Activated naive CD4-positive, alpha-beta T cell treated with anti-CD3 and anti-CD28 coated beads, Interleukin-2, amount 10 ng/mL, durations not matched to agents 7 days and 5 days (primary cell): ENCODE data around the gene C11orf91.
"Not testable (repeated sequence)": the region's sequence is repeated elsewhere in the genome, so short reads cannot be mapped to it uniquely, and the experiment has no call there.

Source experiments
- CTCF ChIA-PET: fragments of 350-600 bp; sonication (Branson Sonifier 250); formaldehyde crosslinking; loops from one replicate; lab custom pipeline; 2021; ENCODE audit warnings: antibody characterized with exemption; lab: Charles Lee
- DNase-seq: peaks from one replicate; pipeline ENCODE4 v3.0.0-alpha.2; 2020
- H3K27ac Mint-ChIP-seq: one replicate; pipeline ENCODE4 v1.8.0; 2021; ENCODE audit warnings: mild to moderate bottlenecking, moderate library complexity, mixed read lengths
- H3K27me3 Mint-ChIP-seq: one replicate; pipeline ENCODE4 v1.8.0; 2021; ENCODE audit warnings: mild to moderate bottlenecking, mixed read lengths
- H3K36me3 Mint-ChIP-seq: one replicate; pipeline ENCODE4 v1.8.0; 2021; ENCODE audit warnings: mixed read lengths
- H3K4me1 Mint-ChIP-seq: one replicate; pipeline ENCODE4 v1.8.0; 2021; ENCODE audit warnings: mixed read lengths
- H3K4me3 Mint-ChIP-seq: one replicate; pipeline ENCODE4 v1.8.0; 2021; ENCODE audit warnings: mild to moderate bottlenecking, moderate library complexity, mixed read lengths
- H3K9me3 Mint-ChIP-seq: one replicate; pipeline ENCODE4 v1.8.0; 2021; ENCODE audit warnings: mixed read lengths

Gene C11orf91

GRCh38 chr11:33730716-33731115, 30.1 kb upstream of the C11orf91 start:
- peaks cover 26% of the 10 kb centered on the region for H3K4me1 Mint-ChIP-seq
- peaks cover 10% of the 10 kb centered on the region for H3K36me3 Mint-ChIP-seq

DNA sequence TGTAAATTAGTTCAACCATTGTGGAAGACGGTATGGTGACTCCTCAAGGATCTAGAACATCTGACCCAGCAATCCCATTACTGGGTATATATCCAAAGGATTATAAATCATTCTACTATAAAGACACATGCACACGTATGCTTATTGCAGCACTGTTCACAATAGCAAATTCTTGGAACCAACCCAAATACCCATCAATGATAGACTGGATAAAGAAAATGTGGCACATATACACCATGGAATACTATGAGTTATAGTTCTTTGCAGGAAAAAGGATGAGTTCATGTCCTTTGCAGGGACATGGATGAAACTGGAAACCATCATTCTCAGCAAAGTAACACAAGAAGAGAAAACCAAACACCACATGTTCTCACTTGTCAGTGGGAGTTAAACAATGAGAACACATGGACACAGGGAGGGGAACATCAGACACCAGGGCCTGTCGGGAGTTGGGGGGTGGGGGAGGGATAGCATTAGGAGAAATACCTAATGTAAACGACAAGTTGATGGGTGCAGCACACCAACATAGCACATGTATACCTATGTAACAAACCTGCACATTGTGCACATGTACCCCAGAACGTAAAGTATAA, 28.5 kb upstream of the C11orf91 start:
- CTCF ChIA-PET, H3K27me3 Mint-ChIP-seq, H3K4me3 Mint-ChIP-seq, H3K27ac Mint-ChIP-seq, H3K9me3 Mint-ChIP-seq, DNase-seq, H3K36me3 Mint-ChIP-seq: not testable (repeated sequence)
- peaks cover 17% of the 10 kb centered on the region for H3K4me1 Mint-ChIP-seq

More at GRCh38 chr11:33730716-33731115, 30.1 kb upstream of the C11orf91 start:
- Mint-ChIP-seq H3K27me3 (no peaks in the 10 kb centered on the region), H3K27ac (no peak overlapping the region), H3K4me3 (no peak overlapping the region), H3K9me3 (no peaks in the 10 kb centered on the region)
- no peak for DNase-seq
- CTCF ChIA-PET, result interaction anchor here (1.1 kb wide), 1 partner anchor 12 kb away, joined by 3 read pairs; no protein-coding TSS in a partner anchor

DNA sequence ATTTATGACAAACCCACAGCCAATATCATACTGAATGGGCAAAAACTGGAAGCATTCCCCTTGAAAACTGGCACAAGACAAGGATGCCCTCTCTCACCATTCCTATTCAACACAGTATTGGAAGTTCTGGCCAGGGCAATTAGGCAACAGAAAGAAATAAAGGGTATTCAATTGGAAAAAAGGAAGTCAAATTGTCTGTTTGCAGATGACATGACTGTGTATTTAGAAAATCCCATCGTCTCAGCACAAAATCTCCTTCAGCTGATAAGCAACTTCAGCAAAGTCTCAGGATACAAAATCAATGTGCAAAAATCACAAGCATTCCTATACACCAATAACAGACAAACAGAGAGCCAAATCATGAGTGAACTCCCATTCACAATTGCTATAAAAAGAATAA, 26.9 kb upstream of the C11orf91 start:
- H3K27ac Mint-ChIP-seq, DNase-seq, H3K4me1 Mint-ChIP-seq, H3K9me3 Mint-ChIP-seq, H3K4me3 Mint-ChIP-seq, H3K36me3 Mint-ChIP-seq, H3K27me3 Mint-ChIP-seq: not testable (repeated sequence)
- CTCF ChIA-PET, result interaction anchor here (1.2 kb wide), 1 partner anchor 20 kb away, joined by 4 read pairs; no protein-coding TSS in a partner anchor

DNA sequence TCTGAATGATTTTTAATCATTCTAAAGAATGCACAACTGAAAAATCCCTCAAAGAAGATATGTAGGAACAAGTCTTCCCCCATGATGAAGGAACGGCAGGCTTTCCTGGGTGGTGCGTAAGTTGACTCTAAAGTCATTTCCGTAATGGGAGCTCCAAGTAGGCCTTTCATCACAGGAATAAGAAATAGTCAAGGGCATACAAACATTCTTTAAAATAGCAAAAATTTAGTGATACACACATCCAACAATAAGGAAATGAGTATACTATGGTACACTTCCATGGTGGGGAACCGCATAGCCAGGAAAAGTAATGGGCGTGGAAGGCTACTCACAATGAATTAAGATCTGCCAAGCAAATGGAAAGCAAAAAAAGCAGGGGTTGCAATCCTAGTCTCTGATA, 24.9 kb upstream of the C11orf91 start:
- Mint-ChIP-seq H3K4me1 (peaks cover 7% of the 10 kb centered on the region), H3K36me3 (peaks cover 5% of the 10 kb centered on the region)

GRCh38 chr11:33724644-33725035, 24.0 kb upstream of the C11orf91 start:
- CTCF ChIA-PET, result interaction anchor here (0.7 kb wide), 1 partner anchor 1632 kb away, joined by 3 read pairs; no protein-coding TSS in a partner anchor
- DNase-seq, result no peak
- peaks cover 5% of the 10 kb centered on the region for H3K36me3 Mint-ChIP-seq
- H3K4me1 Mint-ChIP-seq, result peaks cover 7% of the 10 kb centered on the region
- no peaks in the 10 kb centered on the region for H3K27me3 Mint-ChIP-seq
- H3K27ac Mint-ChIP-seq, result no peak overlapping the region
- H3K4me3 Mint-ChIP-seq, result no peak overlapping the region
- H3K9me3 Mint-ChIP-seq, result no peaks in the 10 kb centered on the region

More for the DNA sequence above, 24.9 kb upstream of the C11orf91 start:
- no peaks in the 10 kb centered on the region for H3K27me3 Mint-ChIP-seq
- CTCF ChIA-PET, result no interaction called here
- no peaks in the 10 kb centered on the region for H3K9me3 Mint-ChIP-seq
- H3K4me3 Mint-ChIP-seq, result no peak overlapping the region
- H3K27ac Mint-ChIP-seq, result no peak overlapping the region
- no peak for DNase-seq

- H3K27ac Mint-ChIP-seq, result no peak overlapping the region
- DNase-seq, result no peak
- H3K27me3 Mint-ChIP-seq, result no peaks in the 10 kb centered on the region
- peaks cover 2% of the 10 kb centered on the region for H3K36me3 Mint-ChIP-seq
- H3K4me1 Mint-ChIP-seq, result peaks cover 7% of the 10 kb centered on the region
- CTCF ChIA-PET, result interaction anchor here (1.4 kb wide), 1 partner anchor 13 kb away, joined by 4 read pairs; the partner anchor contains the start of gene CD59
- H3K9me3 Mint-ChIP-seq, result no peaks in the 10 kb centered on the region
- no peak overlapping the region for H3K4me3 Mint-ChIP-seq
Measured at GRCh38 chr11:33723238-33723881, 22.7 kb upstream of the C11orf91 start.

GRCh38 chr11:33722590-33723234, 22.1 kb upstream of the C11orf91 start:
- DNase-seq, result no peak
- no peaks in the 10 kb centered on the region for H3K27me3 Mint-ChIP-seq
- no peak overlapping the region for H3K4me3 Mint-ChIP-seq
- H3K36me3 Mint-ChIP-seq, result peaks cover 2% of the 10 kb centered on the region
- no peak overlapping the region for H3K27ac Mint-ChIP-seq
- H3K9me3 Mint-ChIP-seq, result no peaks in the 10 kb centered on the region
- peaks cover 7% of the 10 kb centered on the region for H3K4me1 Mint-ChIP-seq
- CTCF ChIA-PET, result interaction anchor here (0.7 to 1.4 kb wide), 2 partner anchors 14 to 33 kb away, joined by 3 to 4 read pairs; partner anchors contain the start of gene CD59

- Mint-ChIP-seq H3K27me3 (no peaks in the 10 kb centered on the region), H3K4me3 (no peak overlapping the region), H3K9me3 (no peaks in the 10 kb centered on the region), H3K27ac (no peak overlapping the region), H3K36me3 (peaks cover 2% of the 10 kb centered on the region), H3K4me1 (peaks cover 7% of the 10 kb centered on the region)
- no peak for DNase-seq
- CTCF ChIA-PET, result interaction anchor here (0.7 to 1.4 kb wide), 2 partner anchors 15 to 34 kb away, joined by 3 to 4 read pairs; partner anchors contain the start of gene CD59
Measured at GRCh38 chr11:33721984-33722383, 21.4 kb upstream of the C11orf91 start.

DNA sequence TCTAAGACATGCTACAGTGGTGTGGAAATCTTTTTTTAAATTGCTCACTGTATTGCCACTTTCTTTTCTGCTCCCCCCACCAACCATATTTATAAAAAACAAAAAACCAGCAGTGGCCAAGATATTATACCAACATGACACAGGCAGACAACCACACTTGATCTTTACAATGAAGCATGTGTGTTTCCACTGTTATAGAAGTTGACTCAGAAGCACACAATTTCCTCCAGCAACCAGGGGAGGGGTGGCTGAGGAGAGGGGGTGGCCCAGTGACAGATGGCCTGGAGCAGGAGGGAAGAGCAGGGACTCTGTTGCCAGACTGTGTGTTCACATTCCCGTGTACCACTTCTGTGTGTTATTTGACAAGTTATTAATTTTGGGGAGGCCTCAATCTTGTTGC, 20.8 kb upstream of the C11orf91 start:
- H3K4me1 Mint-ChIP-seq, result peaks cover 7% of the 10 kb centered on the region
- no peaks in the 10 kb centered on the region for H3K27me3 Mint-ChIP-seq
- H3K9me3 Mint-ChIP-seq, result no peaks in the 10 kb centered on the region
- peaks cover 4% of the 10 kb centered on the region for H3K36me3 Mint-ChIP-seq
- H3K27ac Mint-ChIP-seq, result no peak overlapping the region
- CTCF ChIA-PET, result interaction anchor here (0.8 kb wide), 1 partner anchor 15 kb away, joined by 4 read pairs; the partner anchor contains the start of gene CD59
- DNase-seq, result no peak
- H3K4me3 Mint-ChIP-seq, result no peak overlapping the region

DNA sequence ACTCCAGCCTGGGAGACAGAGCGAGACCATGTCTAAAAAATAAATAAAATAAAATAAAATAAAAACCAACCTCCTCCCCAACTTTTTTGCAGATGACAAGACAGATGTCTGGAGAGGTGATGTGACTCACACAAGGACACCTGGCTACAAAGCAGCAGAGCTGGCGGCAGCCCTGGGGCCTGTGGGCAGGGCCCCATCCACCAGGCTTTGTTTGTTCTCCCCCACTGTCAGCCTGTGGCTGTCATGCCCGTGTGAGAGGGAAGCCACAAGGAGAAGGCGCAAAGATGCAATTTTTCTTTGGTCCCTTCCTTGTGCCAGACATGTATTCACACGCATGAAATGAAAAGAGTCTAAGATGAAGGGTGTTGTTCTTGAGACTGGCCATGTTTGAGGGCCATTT, 19.0 kb upstream of the C11orf91 start:
- Mint-ChIP-seq H3K9me3 (no peaks in the 10 kb centered on the region), H3K27ac (no peak overlapping the region), H3K27me3 (no peaks in the 10 kb centered on the region), H3K36me3 (peaks cover 4% of the 10 kb centered on the region), H3K4me1 (peaks cover 5% of the 10 kb centered on the region), H3K4me3 (no peak overlapping the region)
- CTCF ChIA-PET, result no interaction called here
- DNase-seq, result no peak

GRCh38 chr11:33718440-33718839, 17.8 kb upstream of the C11orf91 start:
- Mint-ChIP-seq H3K4me3 (no peak overlapping the region), H3K27ac (no peak overlapping the region)

GRCh38 chr11:33716243-33716642, 15.6 kb upstream of the C11orf91 start:
- H3K27ac Mint-ChIP-seq, result no peak overlapping the region
- DNase-seq, result no peak
- H3K4me1 Mint-ChIP-seq, result no peaks in the 10 kb centered on the region
- CTCF ChIA-PET, result interaction anchor here (1.0 to 4.1 kb wide), 10 partner anchors 9 to 112 kb away, joined by 3 to 31 read pairs (median 8); partner anchors contain the start of gene C11orf91
- H3K4me3 Mint-ChIP-seq, result no peak overlapping the region
- peaks cover 1% of the 10 kb centered on the region for H3K36me3 Mint-ChIP-seq
- no peaks in the 10 kb centered on the region for H3K9me3 Mint-ChIP-seq
- no peaks in the 10 kb centered on the region for H3K27me3 Mint-ChIP-seq

More at GRCh38 chr11:33718440-33718839, 17.8 kb upstream of the C11orf91 start:
- Mint-ChIP-seq H3K27me3 (no peaks in the 10 kb centered on the region), H3K4me1 (peaks cover 4% of the 10 kb centered on the region), H3K36me3 (peaks cover 4% of the 10 kb centered on the region), H3K9me3 (no peaks in the 10 kb centered on the region)
- CTCF ChIA-PET, result interaction anchor here (3.9 kb wide), 1 partner anchor 16 kb away, joined by 21 read pairs; no protein-coding TSS in a partner anchor
- no peak for DNase-seq

GRCh38 chr11:33713856-33714398, 13.3 kb upstream of the C11orf91 start:
- H3K36me3 Mint-ChIP-seq, result peaks cover 5% of the 10 kb centered on the region
- no peak overlapping the region for H3K4me3 Mint-ChIP-seq
- H3K9me3 Mint-ChIP-seq, result no peaks in the 10 kb centered on the region
- CTCF ChIA-PET, result interaction anchor here (4.1 kb wide), 1 partner anchor 29 kb away, joined by 31 read pairs; no protein-coding TSS in a partner anchor
- no peak overlapping the region for H3K27ac Mint-ChIP-seq
- DNase-seq, result no peak
- no peaks in the 10 kb centered on the region for H3K27me3 Mint-ChIP-seq
- no peaks in the 10 kb centered on the region for H3K4me1 Mint-ChIP-seq
